Osteoblast (primary cell): ENCODE data around the gene AFAP1. TPM values are rescaled to one million over a fixed set of nuclear protein-coding genes. Genes with fewer than 3 reads are reported as not detected.

Experiments used
- DNase-seq: peaks from one replicate; pipeline ENCODE4 v3.0.0; 2011; ENCODE audit warnings: low spot score, mixed read lengths; ENCODE audit not compliant: insufficient read length; ENCODE audit errors: missing footprints
- H2AFZ ChIP-seq: 2 replicates; pipeline ENCODE4 v1.6.0; 2011; ENCODE audit warnings: mild to moderate bottlenecking, low read length
- H3K27ac ChIP-seq: 2 replicates; pipeline ENCODE4 v1.5.1; 2011; ENCODE audit warnings: mild to moderate bottlenecking, low read depth, low read length, moderate library complexity
- H3K27me3 ChIP-seq: 2 replicates; pipeline ENCODE4 v1.6.0; 2012; ENCODE audit warnings: mild to moderate bottlenecking, control low read depth, inconsistent platforms, low read length, moderate library complexity; ENCODE audit not compliant: insufficient read depth
- H3K36me3 ChIP-seq: 2 replicates; pipeline ENCODE4 v1.5.1; 2011; ENCODE audit warnings: mild to moderate bottlenecking, low read length, control low read depth, moderate library complexity; ENCODE audit not compliant: insufficient read depth
- H3K4me1 ChIP-seq: 2 replicates; pipeline ENCODE4 v1.5.1; 2011; ENCODE audit warnings: mild to moderate bottlenecking, low read length, control low read depth, moderate library complexity; ENCODE audit not compliant: insufficient read depth
- H3K4me2 ChIP-seq: 2 replicates; pipeline ENCODE4 v1.6.0; 2011; ENCODE audit warnings: mild to moderate bottlenecking, low read length; ENCODE audit not compliant: insufficient read depth
- H3K4me3 ChIP-seq: fragments of 200-600 bp; sonication (generic); 3 replicates; pipeline ENCODE4 v1.5.1; 2012; ENCODE audit warnings: mild to moderate bottlenecking, low read length, inconsistent platforms; ENCODE audit not compliant: insufficient read depth
- H3K79me2 ChIP-seq: 2 replicates; pipeline ENCODE4 v1.6.0; 2012; ENCODE audit warnings: mild to moderate bottlenecking, low read length, control low read depth, inconsistent platforms; ENCODE audit not compliant: insufficient read depth
- H3K9me3 ChIP-seq: 2 replicates; pipeline ENCODE4 v1.5.1; 2011; ENCODE audit warnings: low read depth, low read length, control low read depth
- H4K20me1 ChIP-seq: 2 replicates; pipeline ENCODE4 v1.6.0; 2012; ENCODE audit warnings: mild to moderate bottlenecking, low read length, control low read depth; ENCODE audit not compliant: insufficient read depth
- total RNA-seq: library from RNA; depleted of rRNA; stranded (reverse); fragments of >200 nt; gene quantifications from 2 replicates; pipeline ENCODE4 v1.2.3, GENCODE V29; 2012
- TF ChIP-seq, protein P1 (sequence below): IDR thresholded peaks from 2 replicates; pipeline ENCODE4 v1.5.1; 2011; ENCODE audit warnings: mild to moderate bottlenecking, low read depth, low read length, moderate library complexity; ENCODE audit errors: extremely low read depth

The AFAP1 gene
- total RNA-seq, 1 donor = 101 TPM

DNA sequence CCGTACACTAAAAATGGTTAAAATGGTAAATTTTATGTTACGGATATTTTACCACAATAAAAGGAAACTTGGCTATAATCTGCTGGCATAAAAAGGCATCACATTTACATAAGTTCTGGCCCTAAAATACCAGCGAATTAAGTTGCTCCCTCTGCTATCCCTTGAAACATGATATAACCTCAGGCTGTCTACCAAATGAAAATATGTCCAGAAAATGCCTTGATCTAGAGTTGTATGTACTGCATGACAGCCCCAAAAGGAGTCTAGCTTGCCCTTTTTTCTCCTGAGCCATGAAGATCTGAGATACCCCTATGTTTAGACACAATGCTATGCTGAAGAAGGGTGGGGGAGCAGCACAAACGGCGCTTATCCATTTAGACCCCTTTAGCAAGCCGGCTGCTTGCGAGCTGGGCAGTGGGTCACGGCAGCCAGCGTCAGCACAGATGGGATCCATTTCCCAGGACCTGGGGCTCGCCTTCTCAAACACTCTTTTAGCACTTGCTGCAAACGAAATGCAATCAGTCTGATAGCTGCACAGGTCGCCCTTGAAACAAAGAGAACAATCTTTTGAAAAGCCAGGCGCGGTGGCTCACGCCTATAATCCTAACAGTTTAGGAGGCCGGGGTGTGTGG lies 77.0 kb downstream of the AFAP1 start:
- TF ChIP-seq, protein P1, sequence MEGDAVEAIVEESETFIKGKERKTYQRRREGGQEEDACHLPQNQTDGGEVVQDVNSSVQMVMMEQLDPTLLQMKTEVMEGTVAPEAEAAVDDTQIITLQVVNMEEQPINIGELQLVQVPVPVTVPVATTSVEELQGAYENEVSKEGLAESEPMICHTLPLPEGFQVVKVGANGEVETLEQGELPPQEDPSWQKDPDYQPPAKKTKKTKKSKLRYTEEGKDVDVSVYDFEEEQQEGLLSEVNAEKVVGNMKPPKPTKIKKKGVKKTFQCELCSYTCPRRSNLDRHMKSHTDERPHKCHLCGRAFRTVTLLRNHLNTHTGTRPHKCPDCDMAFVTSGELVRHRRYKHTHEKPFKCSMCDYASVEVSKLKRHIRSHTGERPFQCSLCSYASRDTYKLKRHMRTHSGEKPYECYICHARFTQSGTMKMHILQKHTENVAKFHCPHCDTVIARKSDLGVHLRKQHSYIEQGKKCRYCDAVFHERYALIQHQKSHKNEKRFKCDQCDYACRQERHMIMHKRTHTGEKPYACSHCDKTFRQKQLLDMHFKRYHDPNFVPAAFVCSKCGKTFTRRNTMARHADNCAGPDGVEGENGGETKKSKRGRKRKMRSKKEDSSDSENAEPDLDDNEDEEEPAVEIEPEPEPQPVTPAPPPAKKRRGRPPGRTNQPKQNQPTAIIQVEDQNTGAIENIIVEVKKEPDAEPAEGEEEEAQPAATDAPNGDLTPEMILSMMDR = no peak
- Histone ChIP-seq H3K27ac (peak overlapping the region; percentile 62), H3K27me3 (no peaks in the 10 kb centered on the region), H3K36me3 (peaks cover 74% of the 10 kb centered on the region), H4K20me1 (no peaks in the 10 kb centered on the region), H3K4me3 (no peak overlapping the region), H3K4me2 (no peak overlapping the region), H3K79me2 (peaks cover 89% of the 10 kb centered on the region), H3K9me3 (no peaks in the 10 kb centered on the region), H2AFZ (no peak overlapping the region), H3K4me1 (peaks cover 61% of the 10 kb centered on the region)
- DNase-seq = peak; percentile 59

DNA sequence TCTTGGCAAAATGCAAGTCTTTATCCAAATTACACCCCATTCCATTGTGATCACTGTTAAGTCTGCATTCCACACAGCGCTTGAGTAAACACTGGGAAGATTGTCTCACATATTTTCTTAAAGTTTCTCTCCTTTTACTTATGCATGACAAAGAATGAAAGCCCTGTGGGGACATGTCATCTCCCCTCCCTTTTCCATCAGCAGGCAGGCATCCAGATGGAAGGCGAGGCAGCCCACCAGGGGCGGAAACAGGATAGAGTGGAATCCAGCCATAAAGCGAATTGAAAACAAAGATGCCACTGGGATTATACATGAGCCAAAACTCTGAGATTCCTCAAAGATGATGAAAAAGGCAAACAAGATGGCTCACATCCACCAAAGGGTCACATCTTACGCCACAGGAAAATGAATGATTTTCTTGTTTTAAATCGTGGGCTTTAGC lies 78.2 kb downstream of the AFAP1 start:
- H3K4me2 ChIP-seq = peak overlapping the region; percentile 57
- peaks cover 84% of the 10 kb centered on the region for H3K79me2 ChIP-seq
- H2AFZ ChIP-seq = no peak overlapping the region
- H4K20me1 ChIP-seq = no peaks in the 10 kb centered on the region
- no peaks in the 10 kb centered on the region for H3K27me3 ChIP-seq
- TF ChIP-seq, protein P1 = no peak
- no peaks in the 10 kb centered on the region for H3K9me3 ChIP-seq
- H3K4me3 ChIP-seq = no peak overlapping the region
- peak; percentile 83 for DNase-seq
- peak overlapping the region; percentile 96 for H3K27ac ChIP-seq
- H3K4me1 ChIP-seq = peaks cover 67% of the 10 kb centered on the region
- H3K36me3 ChIP-seq = peaks cover 66% of the 10 kb centered on the region

DNA sequence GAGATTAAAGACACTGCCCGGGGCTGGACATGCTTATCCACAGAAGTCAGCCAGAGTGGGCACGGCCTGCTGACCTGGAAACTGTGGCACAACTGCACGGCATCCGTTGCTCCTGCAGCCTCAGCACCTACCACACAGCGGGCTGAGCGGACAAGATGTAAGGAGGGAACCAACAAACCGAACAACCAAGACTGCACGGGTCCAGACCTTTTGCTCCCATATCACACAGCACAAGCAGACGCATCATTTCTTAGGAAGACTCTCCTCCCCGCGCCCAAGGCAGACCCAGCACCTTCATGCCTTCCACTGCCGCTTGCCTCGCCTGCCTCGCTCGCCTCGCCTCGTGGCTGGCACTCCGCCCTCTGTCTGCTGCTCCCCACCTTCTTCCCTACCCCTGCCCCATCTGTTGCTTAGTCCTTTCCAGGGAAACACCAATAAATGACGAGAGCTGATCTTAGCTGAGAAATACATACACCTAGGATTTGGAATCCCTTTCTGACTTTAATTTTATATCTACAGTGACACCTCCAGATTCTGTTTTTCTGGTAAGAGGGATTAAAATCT lies 79.0 kb downstream of the AFAP1 start:
- H3K27ac ChIP-seq = peak overlapping the region; percentile 96
- TF ChIP-seq, protein P1 = no peak
- H3K79me2 ChIP-seq = peaks cover 82% of the 10 kb centered on the region
- H3K9me3 ChIP-seq = no peaks in the 10 kb centered on the region
- DNase-seq = no peak
- H3K27me3 ChIP-seq = no peaks in the 10 kb centered on the region
- H3K36me3 ChIP-seq = peaks cover 64% of the 10 kb centered on the region
- H3K4me1 ChIP-seq = peaks cover 67% of the 10 kb centered on the region
- H4K20me1 ChIP-seq = no peaks in the 10 kb centered on the region
- H2AFZ ChIP-seq = no peak overlapping the region
- no peak overlapping the region for H3K4me3 ChIP-seq
- peak overlapping the region; percentile 57 for H3K4me2 ChIP-seq

- DNase-seq = no peak
- Histone ChIP-seq H4K20me1 (no peaks in the 10 kb centered on the region), H3K9me3 (no peaks in the 10 kb centered on the region), H3K79me2 (peaks cover 82% of the 10 kb centered on the region), H3K27ac (peak overlapping the region; percentile 96), H3K27me3 (no peaks in the 10 kb centered on the region), H3K4me1 (peaks cover 71% of the 10 kb centered on the region), H3K36me3 (peaks cover 64% of the 10 kb centered on the region), H2AFZ (no peak overlapping the region), H3K4me3 (no peak overlapping the region), H3K4me2 (no peak overlapping the region)
- TF ChIP-seq, protein P1 = no peak
Observed at GRCh38 chr4:7859326-7859725, 80.3 kb downstream of the AFAP1 start.
